GM12878 (cell line): ENCODE measurements around the gene AATF. TPM values are rescaled to one million over a fixed set of nuclear protein-coding genes. Genes with fewer than 3 reads are reported as not detected.

Experiments used
- ATAC-seq: fragments of 200-7000 bp; cut with Tn5 transposase; 3 replicates; pipeline ENCODE4 v1.9.1; 2020; ENCODE audit warnings: mild to moderate bottlenecking, moderate library complexity
- BruUV-seq: library from RNA; stranded (reverse); fragments of 400-500 nt; replicated peaks from 2 replicates; lab custom pipeline; 2021; lab: Mats Ljungman, UMichigan
- CTCF ChIA-PET: fragments of 300-600 bp; sonication (Branson Sonifier 250); formaldehyde crosslinking; extraction: SDS; loops from one replicate; lab custom pipeline; 2021; ENCODE audit warnings: inconsistent platforms; lab: Yijun Ruan, JAX
- POLR2A ChIA-PET: fragments of 350-600 bp; formaldehyde crosslinking; extraction: SDS; loops from one replicate; lab custom pipeline; 2021; ENCODE audit warnings: inconsistent platforms; lab: Charles Lee
- RAD21 ChIA-PET: fragments of 300-600 bp; sonication (Branson Sonifier 250); formaldehyde crosslinking; loops from one replicate; lab custom pipeline; 2023; ENCODE audit warnings: antibody characterized with exemption; ENCODE audit not compliant: unreplicated experiment; lab: Charles Lee
- SMC1A ChIA-PET: fragments of 300-600 bp; sonication (Branson Sonifier 250); formaldehyde crosslinking; loops from one replicate; lab custom pipeline; 2023; ENCODE audit not compliant: unreplicated experiment, uncharacterized antibody; lab: Charles Lee
- DNase-seq: peaks from one replicate; pipeline ENCODE4 v3.0.0-alpha.2; 2011; ENCODE audit warnings: low read depth, low spot score
- FAIRE-seq: peaks from 3 replicates; lab custom pipeline; 2011; peaks lifted over from hg19 to GRCh38; lab: Jason Lieb, UNC
- H2AFZ ChIP-seq: 2 replicates; pipeline ENCODE4 v1.6.0; 2011; ENCODE audit warnings: low read depth, low read length, control low read depth; ENCODE audit not compliant: control insufficient read depth
- H3K27ac ChIP-seq: 2 replicates; pipeline ENCODE4 v1.5.1; 2011; ENCODE audit warnings: control low read depth; ENCODE audit not compliant: control insufficient read depth, insufficient read depth
- H3K27me3 ChIP-seq, 2 experiments: replicated peaks in 1 of 2; 2 replicates each; pipeline versions ENCODE4 v1.6.0 to v1.6.1; 2011; ENCODE audit warnings: low read length in 1 of 2; ENCODE audit not compliant: control insufficient read depth in 2 of 2, insufficient read depth in 2 of 2
- H3K36me3 ChIP-seq, 2 experiments: 2 replicates each; pipeline ENCODE4 v1.5.1; 2011; ENCODE audit warnings: low read length in 1 of 2; ENCODE audit not compliant: control insufficient read depth in 2 of 2, insufficient read depth in 2 of 2
- H3K4me1 ChIP-seq: 2 replicates; pipeline ENCODE4 v1.6.1; 2011; ENCODE audit warnings: mild to moderate bottlenecking, low read length, moderate library complexity, mixed read lengths; ENCODE audit not compliant: control insufficient read depth, insufficient read depth
- H3K4me2 ChIP-seq: 2 replicates; pipeline ENCODE4 v1.6.0; 2011; ENCODE audit warnings: control low read depth; ENCODE audit not compliant: control insufficient read depth, insufficient read depth
- H3K4me3 ChIP-seq: fragments of 200-600 bp; sonication (generic); 2 replicates; pipeline ENCODE4 v1.5.1; 2016
- H3K79me2 ChIP-seq: 2 replicates; pipeline ENCODE4 v1.6.0; 2011; ENCODE audit warnings: low read length; ENCODE audit not compliant: control insufficient read depth, insufficient read depth
- H3K9ac ChIP-seq: 2 replicates; pipeline ENCODE4 v1.8.0; 2011; ENCODE audit warnings: low read length, control low read depth, mixed read lengths; ENCODE audit not compliant: control insufficient read depth, insufficient read depth
- H3K9me3 ChIP-seq: replicated peaks from 3 replicates; pipeline ENCODE4 v1.5.1; 2011; ENCODE audit warnings: mild to moderate bottlenecking, low read length; ENCODE audit not compliant: control insufficient read depth, insufficient read depth
- H4K20me1 ChIP-seq: 2 replicates; pipeline ENCODE4 v1.6.0; 2011; ENCODE audit not compliant: control insufficient read depth, insufficient read depth
- CTCF ChIP-seq, 3 experiments: IDR thresholded peaks in 2 of 3; conservative IDR thresholded peaks in 1 of 3; 2 replicates each; pipeline ENCODE4 v1.5.1; 2011; ENCODE audit warnings: low read depth in 3 of 3, low read length in 3 of 3, mild to moderate bottlenecking in 3 of 3, control low read depth in 2 of 3, moderate library complexity in 2 of 3, inconsistent platforms in 1 of 3, mixed read lengths in 1 of 3; ENCODE audit not compliant: control insufficient read depth in 2 of 3, insufficient read depth in 1 of 3; ENCODE audit errors: extremely low read depth in 1 of 3
- FOXM1 ChIP-seq: IDR thresholded peaks from 2 replicates; pipeline ENCODE4 v1.6.1; 2012; ENCODE audit warnings: low read depth, mild to moderate bottlenecking, inconsistent platforms, low read length, moderate library complexity
- GATAD2B ChIP-seq: fragments of 450-650 bp; conservative IDR thresholded peaks from 2 replicates; pipeline ENCODE4 v1.6.1; 2017; ENCODE audit warnings: low read depth, mild to moderate bottlenecking, moderate library complexity
- JUND ChIP-seq: IDR thresholded peaks from 2 replicates; pipeline ENCODE4 v1.6.1; 2012; ENCODE audit warnings: low read depth, mild to moderate bottlenecking, low read length, improper control_type of control experiment, moderate library complexity
- KDM1A ChIP-seq: fragments of 200-600 bp; sonication (generic); IDR thresholded peaks from 2 replicates; pipeline ENCODE4 v1.6.1; 2016; ENCODE audit warnings: borderline replicate concordance
- RAD21 ChIP-seq: IDR thresholded peaks from 2 replicates; pipeline ENCODE4 v1.6.1; 2011; ENCODE audit warnings: mild to moderate bottlenecking, low read depth, low read length, moderate library complexity; ENCODE audit not compliant: insufficient read depth
- SMC3 ChIP-seq: IDR thresholded peaks from 2 replicates; pipeline ENCODE4 v1.6.1; 2011; ENCODE audit warnings: low read length, improper control_type of control experiment, borderline replicate concordance
- WGBS: methylation state at CpG from one replicate; pipeline ENCODE4 v1.1.6; 2016; ENCODE audit warnings: low lambda C conversion rate; ENCODE audit not compliant: insufficient replicate concordance, insufficient coverage; ENCODE audit errors: missing lambda C conversion rate; 5-methylcytosine and 5-hydroxymethylcytosine counted together
- in situ Hi-C: fragments of 300-500 bp; cut with MboI; formaldehyde crosslinking; loops from 9 replicates; pipeline ENCODE4 v1.14.3; 2018; ENCODE audit warnings: mixed read lengths
- intact Hi-C: fragments of 100-400 bp; cut with micrococcal nuclease; formaldehyde crosslinking; loops from one replicate; pipeline ENCODE4 v1.14.2; 2022; ENCODE audit not compliant: unreplicated experiment
- polyA plus RNA-seq, 11 experiments: library from polyadenylated mRNA; depleted of rRNA in 4 of 11; unstranded in 6 of 11; stranded (reverse) in 5 of 11; fragments of >200 nt; fragmentation: Nextera tagmentation in 4 of 11; fragmentation: Illumina TruSeq in 1 of 11; extraction: Ambion mirVana in 4 of 11; extraction: Trizol in 1 of 11; gene quantifications; 1 replicate in 1 of 11; 2 replicates in 10 of 11; pipeline versions ENCODE4 v1.2.1 to v1.2.3, GENCODE V29; 2011 to 2016; ENCODE audit warnings: inconsistent platforms in 2 of 11, missing spikeins in 2 of 11, low read depth in 1 of 11
- total RNA-seq, 4 experiments: library from RNA; depleted of rRNA in 3 of 4; stranded (reverse); fragments of >200 nt in 3 of 4; fragmentation: Illumina TruSeq in 1 of 4; extraction: Trizol in 1 of 4; gene quantifications; 2 replicates each; pipeline versions ENCODE4 v1.2.1 to v1.2.3, GENCODE V29; 2013 to 2021
- TF ChIP-seq, protein P1 (sequence below): fragments of 450-650 bp; IDR thresholded peaks from 2 replicates; pipeline ENCODE4 v1.6.1; 2017; ENCODE audit warnings: mild to moderate bottlenecking, low read depth, inconsistent platforms; ENCODE audit not compliant: poor library complexity, severe bottlenecking

The AATF gene
- total and polyA plus RNA-seq, 10 of the 15 experiments (the other 5 are each of a cell fraction or from before 2014, with no cell fraction given): 36.8 to 110 (median 77.9) TPM

DNA sequence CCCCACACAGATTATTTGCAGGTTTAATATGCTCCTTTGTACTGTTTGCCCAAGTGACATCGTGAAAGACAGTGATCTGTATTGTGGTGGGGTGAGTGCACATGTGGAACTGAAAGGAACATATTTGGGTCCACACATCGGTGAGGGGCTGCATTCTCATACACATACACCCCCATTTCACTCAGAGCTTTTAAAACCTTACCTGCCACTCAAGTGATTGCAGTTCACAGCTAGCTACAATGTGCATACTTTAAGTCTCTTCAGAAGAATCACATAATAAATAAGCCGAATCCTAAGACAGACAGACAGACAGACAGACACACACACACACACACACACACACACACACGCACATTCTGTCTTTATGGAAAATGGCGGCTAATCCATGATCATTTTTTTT is 102.6 kb downstream of the AATF start:
- Histone ChIP-seq H3K4me2 (no peak overlapping the region), H3K9me3 (no peaks in the 10 kb centered on the region), H3K36me3 (peaks cover 13 to 23% of the 10 kb centered on the region in 2 experiments), H3K9ac (no peak overlapping the region), H3K27ac (no peak overlapping the region), H2AFZ (no peak overlapping the region), H3K79me2 (no peaks in the 10 kb centered on the region), H3K4me1 (no peaks in the 10 kb centered on the region), H4K20me1 (no peaks in the 10 kb centered on the region), H3K27me3 (no peaks in the 10 kb centered on the region), H3K4me3 (no peak overlapping the region)
- DNase-seq (no peak), FAIRE-seq (no peak), ATAC-seq (no peak)
- CTCF ChIA-PET: interaction anchor here (0.8 kb wide), 1 partner anchor 449 kb away, joined by 5 read pairs; no protein-coding TSS in a partner anchor
- WGBS: 96% methylated on average over 5 of the region's 5 CpGs
- in situ Hi-C loops: loop anchor here (25.0 kb wide), 1 partner anchor 439 kb away; the partner anchor contains the start of gene MRM1
- TF ChIP-seq FOXM1 (no peak), JUND (no peak), RAD21 (no peak), CTCF (IDR thresholded peaks at IDR 0.05 in 2 of 3, conservative IDR thresholded peaks at IDR 0.05 in 1 of 3; ENCODE audit: control insufficient read depth in 2 of 3, extremely low read depth in 1 of 3, insufficient read depth in 1 of 3, low read depth in 3 of 3, low read length in 3 of 3) (no peak), KDM1A (no peak), SMC3 (no peak), GATAD2B (no peak)
- TF ChIP-seq, protein P1, sequence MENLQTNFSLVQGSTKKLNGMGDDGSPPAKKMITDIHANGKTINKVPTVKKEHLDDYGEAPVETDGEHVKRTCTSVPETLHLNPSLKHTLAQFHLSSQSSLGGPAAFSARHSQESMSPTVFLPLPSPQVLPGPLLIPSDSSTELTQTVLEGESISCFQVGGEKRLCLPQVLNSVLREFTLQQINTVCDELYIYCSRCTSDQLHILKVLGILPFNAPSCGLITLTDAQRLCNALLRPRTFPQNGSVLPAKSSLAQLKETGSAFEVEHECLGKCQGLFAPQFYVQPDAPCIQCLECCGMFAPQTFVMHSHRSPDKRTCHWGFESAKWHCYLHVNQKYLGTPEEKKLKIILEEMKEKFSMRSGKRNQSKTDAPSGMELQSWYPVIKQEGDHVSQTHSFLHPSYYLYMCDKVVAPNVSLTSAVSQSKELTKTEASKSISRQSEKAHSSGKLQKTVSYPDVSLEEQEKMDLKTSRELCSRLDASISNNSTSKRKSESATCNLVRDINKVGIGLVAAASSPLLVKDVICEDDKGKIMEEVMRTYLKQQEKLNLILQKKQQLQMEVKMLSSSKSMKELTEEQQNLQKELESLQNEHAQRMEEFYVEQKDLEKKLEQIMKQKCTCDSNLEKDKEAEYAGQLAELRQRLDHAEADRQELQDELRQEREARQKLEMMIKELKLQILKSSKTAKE: no peak
- intact Hi-C loops: no loop called here
- BruUV-seq: no TSS peak
- SMC1A ChIA-PET: interaction anchor here (1.9 kb wide), 1 partner anchor 449 kb away, joined by 5 read pairs; the partner anchor contains the start of gene MRM1
- RAD21 ChIA-PET: no interaction called here
- POLR2A ChIA-PET: no interaction called here
